CD4-positive, alpha-beta T cell (primary cell): ENCODE measurements around the gene POU2F2. TPM values are rescaled to one million over a fixed set of nuclear protein-coding genes. Genes with fewer than 3 reads are reported as not detected.

Experiments used
- ATAC-seq: fragments of 200-7000 bp; cut with Tn5 transposase; one replicate; pipeline ENCODE4 v1.10.0; 2022; ENCODE audit warnings: mild to moderate bottlenecking; ENCODE audit not compliant: poor library complexity
- CTCF ChIA-PET: fragments of 350-600 bp; sonication (Branson Sonifier 250); formaldehyde crosslinking; loops from one replicate; lab custom pipeline; 2021; ENCODE audit warnings: antibody characterized with exemption, inconsistent platforms; lab: Charles Lee
- POLR2A ChIA-PET: fragments of 350-600 bp; sonication (Branson Sonifier 250); formaldehyde crosslinking; loops from one replicate; lab custom pipeline; 2021; ENCODE audit warnings: antibody characterized with exemption, inconsistent platforms; lab: Charles Lee
- DNase-seq, 14 experiments: peaks; one replicate each; pipeline ENCODE4 v3.0.0-alpha.2; 2013 to 2020; ENCODE audit warnings: mixed read lengths in 2 of 14
- H3K27ac ChIP-seq, 2 donors: one replicate each; pipeline versions ENCODE4 v1.5.1 to v1.7.0; 2013; ENCODE audit warnings: low read length in 2 of 2, low read depth in 1 of 2, mild to moderate bottlenecking in 1 of 2
- H3K27me3 ChIP-seq, 2 experiments: 1 replicate in 1 of 2; 2 replicates in 1 of 2; pipeline versions ENCODE4 v1.6.1 to v1.7.0; 2013; ENCODE audit warnings: low read length in 2 of 2, control low read depth in 1 of 2, mild to moderate bottlenecking in 1 of 2, moderate library complexity in 1 of 2; ENCODE audit not compliant: insufficient read depth in 2 of 2, control insufficient read depth in 1 of 2
- H3K36me3 ChIP-seq: one replicate; pipeline ENCODE4 v1.6.1; 2013; ENCODE audit warnings: low read length, control low read depth; ENCODE audit not compliant: insufficient read depth
- H3K4me1 ChIP-seq: one replicate; pipeline ENCODE4 v1.6.1; 2013; ENCODE audit warnings: low read length, control low read depth; ENCODE audit not compliant: insufficient read depth
- H3K4me3 ChIP-seq: one replicate; pipeline ENCODE4 v1.5.1; 2013; ENCODE audit warnings: mild to moderate bottlenecking, low read length, moderate library complexity
- H3K9me3 ChIP-seq, 2 experiments: 1 replicate in 1 of 2; 2 replicates in 1 of 2; pipeline versions ENCODE4 v1.6.1 to v1.7.0; 2013; ENCODE audit warnings: low read length in 2 of 2, mild to moderate bottlenecking in 2 of 2, control low read depth in 1 of 2, moderate library complexity in 1 of 2; ENCODE audit not compliant: control insufficient read depth in 1 of 2, insufficient read depth in 1 of 2
- H3K27ac Mint-ChIP-seq: one replicate; pipeline ENCODE4 v1.8.0; 2020; ENCODE audit warnings: mixed read lengths
- H3K27me3 Mint-ChIP-seq: one replicate; pipeline ENCODE4 v1.8.0; 2021; ENCODE audit warnings: mixed read lengths
- H3K36me3 Mint-ChIP-seq: one replicate; pipeline ENCODE4 v1.8.0; 2021; ENCODE audit warnings: low read depth, mixed read lengths
- H3K4me1 Mint-ChIP-seq: one replicate; pipeline ENCODE4 v1.8.0; 2021; ENCODE audit warnings: low read depth, mixed read lengths
- H3K4me3 Mint-ChIP-seq: one replicate; pipeline ENCODE4 v1.8.0; 2020; ENCODE audit warnings: mild to moderate bottlenecking, mixed read lengths
- H3K9me3 Mint-ChIP-seq: one replicate; pipeline ENCODE4 v1.8.0; 2020; ENCODE audit warnings: mixed read lengths
- intact Hi-C, 2 experiments: fragments of 100-400 bp; cut with DNase I in 1 of 2; cut with micrococcal nuclease in 1 of 2; formaldehyde crosslinking; loops; one replicate each; pipeline versions ENCODE4 v1.15.1 to v1.9.0; 2023 to 2025; cut with DNase I, micrococcal nuclease
- total RNA-seq, 174 experiments: library from RNA in 2 of 174; stranded (reverse) in 2 of 174; gene quantifications; one replicate each; pipeline ENCODE4 v1.2.3 and lab custom pipeline; 2021 to 2026
- TF ChIP-seq, protein P1 (sequence below): fragments of 200-600 bp; IDR thresholded peaks from one replicate; pipeline ENCODE4 v1.8.0; 2022; ENCODE audit warnings: antibody characterized with exemption, mild to moderate bottlenecking

The POU2F2 gene
- total RNA-seq, 2 experiments from 2014 or later, result 18.6 to 19.9 TPM

DNA sequence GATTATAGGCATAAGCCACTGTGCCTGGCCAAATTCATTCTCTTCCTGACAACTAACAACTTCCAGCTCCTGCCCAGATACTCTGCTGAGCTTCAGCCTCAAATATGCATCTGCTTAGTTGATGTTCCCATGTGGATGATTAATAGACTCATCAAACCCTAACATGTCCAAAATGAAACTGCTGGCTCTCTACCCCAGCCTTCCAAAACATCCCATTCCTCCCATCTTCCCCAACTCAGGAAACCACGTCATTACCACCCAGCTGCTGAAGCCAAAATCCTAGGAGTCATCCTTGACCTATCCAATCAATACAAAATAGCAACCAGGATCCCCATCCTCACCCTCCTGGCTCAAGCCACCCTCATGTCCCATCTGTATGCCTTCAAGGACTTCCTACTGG is 20.9 kb downstream of the POU2F2 start:
- H3K36me3 Mint-ChIP-seq, result peaks cover 51% of the 10 kb centered on the region
- peak overlapping the region; percentile 14 for H3K27ac Mint-ChIP-seq
- TF ChIP-seq, protein P1, sequence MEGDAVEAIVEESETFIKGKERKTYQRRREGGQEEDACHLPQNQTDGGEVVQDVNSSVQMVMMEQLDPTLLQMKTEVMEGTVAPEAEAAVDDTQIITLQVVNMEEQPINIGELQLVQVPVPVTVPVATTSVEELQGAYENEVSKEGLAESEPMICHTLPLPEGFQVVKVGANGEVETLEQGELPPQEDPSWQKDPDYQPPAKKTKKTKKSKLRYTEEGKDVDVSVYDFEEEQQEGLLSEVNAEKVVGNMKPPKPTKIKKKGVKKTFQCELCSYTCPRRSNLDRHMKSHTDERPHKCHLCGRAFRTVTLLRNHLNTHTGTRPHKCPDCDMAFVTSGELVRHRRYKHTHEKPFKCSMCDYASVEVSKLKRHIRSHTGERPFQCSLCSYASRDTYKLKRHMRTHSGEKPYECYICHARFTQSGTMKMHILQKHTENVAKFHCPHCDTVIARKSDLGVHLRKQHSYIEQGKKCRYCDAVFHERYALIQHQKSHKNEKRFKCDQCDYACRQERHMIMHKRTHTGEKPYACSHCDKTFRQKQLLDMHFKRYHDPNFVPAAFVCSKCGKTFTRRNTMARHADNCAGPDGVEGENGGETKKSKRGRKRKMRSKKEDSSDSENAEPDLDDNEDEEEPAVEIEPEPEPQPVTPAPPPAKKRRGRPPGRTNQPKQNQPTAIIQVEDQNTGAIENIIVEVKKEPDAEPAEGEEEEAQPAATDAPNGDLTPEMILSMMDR, result no peak
- CTCF ChIA-PET, result interaction anchor here (1.0 to 1.7 kb wide), 3 partner anchors 66 to 329 kb away, joined by 3 read pairs; no protein-coding TSS in a partner anchor
- Histone ChIP-seq H3K27me3 (no peaks in the 10 kb centered on the region), H3K4me3 (no peak overlapping the region), H3K36me3 (peaks cover 55% of the 10 kb centered on the region), H3K9me3 (no peaks in the 10 kb centered on the region), H3K4me1 (peaks cover 9% of the 10 kb centered on the region), H3K27ac (no peak overlapping the region)
- H3K27me3 Mint-ChIP-seq, result no peaks in the 10 kb centered on the region
- peaks cover 10% of the 10 kb centered on the region for H3K4me1 Mint-ChIP-seq
- no peak for DNase-seq
- H3K9me3 Mint-ChIP-seq, result no peaks in the 10 kb centered on the region
- POLR2A ChIA-PET, result interaction anchor here (1.4 kb wide), 1 partner anchor 131 kb away, joined by 3 read pairs; the partner anchor contains the start of gene GSK3A
- no peak overlapping the region for H3K4me3 Mint-ChIP-seq
- no peak for ATAC-seq
- intact Hi-C loops, result loop anchor here in 1 of 2 experiments (10.0 kb wide), 1 partner anchor 293 kb away; no protein-coding TSS in a partner anchor

- Mint-ChIP-seq H3K27ac (peak overlapping the region; percentile 14), H3K27me3 (no peaks in the 10 kb centered on the region), H3K4me3 (no peak overlapping the region), H3K9me3 (no peaks in the 10 kb centered on the region), H3K4me1 (peaks cover 10% of the 10 kb centered on the region), H3K36me3 (peaks cover 46% of the 10 kb centered on the region)
- no peak overlapping the region for H3K4me3 ChIP-seq
- H3K27ac ChIP-seq, result no peak overlapping the region
- peaks cover 9% of the 10 kb centered on the region for H3K4me1 ChIP-seq
- TF ChIP-seq, protein P1, result no peak
- no peaks in the 10 kb centered on the region for H3K27me3 ChIP-seq
- ChIA-PET CTCF (interaction anchor here (0.7 to 1.7 kb wide), 3 partner anchors 22 to 330 kb away, joined by 3 read pairs; no protein-coding TSS in a partner anchor), POLR2A (interaction anchor here (1.4 kb wide), 1 partner anchor 131 kb away, joined by 3 read pairs; the partner anchor contains the start of gene GSK3A)
- ATAC-seq (no peak), DNase-seq (no peak)
- no peaks in the 10 kb centered on the region for H3K9me3 ChIP-seq
- intact Hi-C loops, result loop anchor here in 1 of 2 experiments (10.0 kb wide), 1 partner anchor 294 kb away; no protein-coding TSS in a partner anchor
- H3K36me3 ChIP-seq, result peaks cover 47% of the 10 kb centered on the region
These were observed 21.6 kb downstream of the POU2F2 start for GRCh38 chr19:42110658-42111057.

- DNase-seq (no peak), ATAC-seq (no peak)
- POLR2A ChIA-PET, result no interaction called here
- Mint-ChIP-seq H3K27me3 (no peaks in the 10 kb centered on the region), H3K4me3 (no peak overlapping the region), H3K27ac (no peak overlapping the region), H3K36me3 (peaks cover 47% of the 10 kb centered on the region), H3K4me1 (peaks cover 10% of the 10 kb centered on the region), H3K9me3 (no peaks in the 10 kb centered on the region)
- Histone ChIP-seq H3K27me3 (no peaks in the 10 kb centered on the region), H3K4me1 (peaks cover 9% of the 10 kb centered on the region), H3K27ac (no peak overlapping the region), H3K36me3 (peaks cover 41% of the 10 kb centered on the region), H3K9me3 (no peaks in the 10 kb centered on the region), H3K4me3 (no peak overlapping the region)
- intact Hi-C loops, result loop anchor here (2.0 to 10.0 kb wide), 5 partner anchors 75 to 417 kb away; partner anchors contain the start of gene CEACAM1 (in 1 of the 2)
- CTCF ChIA-PET, result interaction anchor here (1.8 to 2.7 kb wide), 3 partner anchors 14 to 331 kb away, joined by 7 to 16 read pairs (median 15); partner anchors contain the start of gene POU2F2
- TF ChIP-seq, protein P1, result no peak
These were observed 22.4 kb downstream of the POU2F2 start for GRCh38 chr19:42109896-42110295.
